NCI-H774 (cell line): Measurements from ENCODE around the gene ABCC1.

Experiments used
- DNase-seq: peaks from one replicate; lab custom pipeline; 2025; lab: John Stamatoyannopoulos, UW

Gene ABCC1

GRCh38 chr16:16111639-16112038 lies 162.2 kb downstream of the ABCC1 start:
- DNase-seq, result no peak

GRCh38 chr16:16112450-16113053 lies 163.1 kb downstream of the ABCC1 start:
- DNase-seq, result no peak

GRCh38 chr16:16113076-16113475 lies 163.7 kb downstream of the ABCC1 start:
- DNase-seq, result no peak

- no peak for DNase-seq
Observed at GRCh38 chr16:16116841-16117240, 167.4 kb downstream of the ABCC1 start.

GRCh38 chr16:16118337-16118736 lies 168.9 kb downstream of the ABCC1 start:
- DNase-seq, result no peak

GRCh38 chr16:16120044-16120381 lies 170.6 kb downstream of the ABCC1 start:
- DNase-seq, result peak; percentile 57

GRCh38 chr16:16120382-16121184 lies 171.2 kb downstream of the ABCC1 start:
- DNase-seq, result peak; percentile 57

GRCh38 chr16:16121185-16121727 lies 171.8 kb downstream of the ABCC1 start:
- DNase-seq, result no peak

- no peak for DNase-seq
Observed at GRCh38 chr16:16122264-16122663, 172.8 kb downstream of the ABCC1 start.

GRCh38 chr16:16124438-16124837 lies 175.0 kb downstream of the ABCC1 start:
- DNase-seq, result no peak

GRCh38 chr16:16124974-16125373 lies 175.6 kb downstream of the ABCC1 start:
- DNase-seq, result no peak

- no peak for DNase-seq
Observed at GRCh38 chr16:16126896-16127295, 177.5 kb downstream of the ABCC1 start.

GRCh38 chr16:16127469-16128116 lies 178.2 kb downstream of the ABCC1 start:
- DNase-seq, result peak; percentile 48

- no peak for DNase-seq
Observed at GRCh38 chr16:16131204-16131603, 181.8 kb downstream of the ABCC1 start.

GRCh38 chr16:16131659-16132058 lies 182.2 kb downstream of the ABCC1 start:
- DNase-seq, result no peak

- no peak for DNase-seq
Observed at GRCh38 chr16:16133943-16134604, 184.7 kb downstream of the ABCC1 start.

GRCh38 chr16:16136588-16136987 lies 187.2 kb downstream of the ABCC1 start:
- no peak for DNase-seq

- DNase-seq, result no peak
Observed at GRCh38 chr16:16137110-16137509, 187.7 kb downstream of the ABCC1 start.

GRCh38 chr16:16138034-16138635 lies 188.7 kb downstream of the ABCC1 start:
- DNase-seq, result no peak

GRCh38 chr16:16139061-16139460 lies 189.6 kb downstream of the ABCC1 start:
- DNase-seq, result no peak

GRCh38 chr16:16139806-16140205 lies 190.4 kb downstream of the ABCC1 start:
- no peak for DNase-seq

GRCh38 chr16:16140537-16140936 lies 191.1 kb downstream of the ABCC1 start:
- no peak for DNase-seq
